Loucy (cell line): ENCODE data around the gene WDR5.

Experiments used
- H2AFZ ChIP-seq: fragments of 200-600 bp; sonication (generic); 2 replicates; pipeline ENCODE4 v1.6.0; 2016; ENCODE audit warnings: antibody characterized with exemption, mild to moderate bottlenecking, low read length, moderate library complexity
- H3F3A ChIP-seq: fragments of 200-600 bp; 2 replicates; pipeline ENCODE4 v1.6.0; 2016; ENCODE audit warnings: antibody characterized with exemption, low read depth, mild to moderate bottlenecking
- H3K27me3 ChIP-seq: fragments of 200-600 bp; sonication (generic); 2 replicates; pipeline ENCODE4 v1.6.1; 2014; ENCODE audit warnings: low read length, mild to moderate bottlenecking; ENCODE audit not compliant: insufficient read depth, poor library complexity, severe bottlenecking
- H3K36me3 ChIP-seq: fragments of 200-600 bp; sonication (generic); 2 replicates; pipeline ENCODE4 v1.6.1; 2016; ENCODE audit warnings: low read length; ENCODE audit not compliant: insufficient read depth
- H3K4me1 ChIP-seq: fragments of 200-600 bp; sonication (generic); 2 replicates; pipeline ENCODE4 v1.5.1; 2014; ENCODE audit warnings: low read length, mild to moderate bottlenecking; ENCODE audit not compliant: insufficient read depth, poor library complexity, severe bottlenecking
- H3K4me2 ChIP-seq: fragments of 200-600 bp; sonication (generic); 2 replicates; pipeline ENCODE4 v1.6.0; 2014; ENCODE audit warnings: antibody characterized with exemption, low read length, low read depth, mild to moderate bottlenecking; ENCODE audit not compliant: poor library complexity, severe bottlenecking
- H3K4me3 ChIP-seq: fragments of 200-600 bp; sonication (generic); 2 replicates; pipeline ENCODE4 v1.5.1; 2014; ENCODE audit warnings: low read length, mild to moderate bottlenecking, mixed read lengths; ENCODE audit not compliant: poor library complexity, severe bottlenecking
- H3K79me2 ChIP-seq: fragments of 200-600 bp; sonication (generic); 2 replicates; pipeline ENCODE4 v1.6.1; 2014; ENCODE audit warnings: low read length; ENCODE audit not compliant: insufficient read depth
- H3K9ac ChIP-seq: fragments of 200-600 bp; sonication (generic); 2 replicates; pipeline ENCODE4 v1.6.0; 2014; ENCODE audit warnings: mild to moderate bottlenecking, low read depth, low read length, moderate library complexity; ENCODE audit not compliant: poor library complexity, severe bottlenecking
- H3K9me2 ChIP-seq: fragments of 200-600 bp; sonication (generic); replicated peaks from 2 replicates; pipeline ENCODE4 v1.6.1; 2016; ENCODE audit warnings: low read depth, low read length, mixed read lengths
- H3K9me3 ChIP-seq: fragments of 200-600 bp; sonication (generic); 2 replicates; pipeline ENCODE4 v1.6.1; 2014; ENCODE audit warnings: mild to moderate bottlenecking, antibody characterized with exemption, low read length, low read depth; ENCODE audit not compliant: insufficient read depth
- H4K20me1 ChIP-seq: fragments of 200-600 bp; sonication (generic); 2 replicates; pipeline ENCODE4 v1.6.0; 2014; ENCODE audit warnings: antibody characterized with exemption, low read length, mild to moderate bottlenecking; ENCODE audit not compliant: insufficient read depth, poor library complexity, severe bottlenecking
- EZH2phosphoT487 ChIP-seq: fragments of 200-600 bp; IDR thresholded peaks from 2 replicates; pipeline ENCODE4 v1.6.1; 2018; ENCODE audit warnings: antibody characterized with exemption, mild to moderate bottlenecking, moderate library complexity, borderline replicate concordance
- TF ChIP-seq, protein P1 (sequence below): fragments of 200-600 bp; sonication (generic); conservative IDR thresholded peaks from 2 replicates; pipeline ENCODE4 v1.5.1; 2014; ENCODE audit warnings: mild to moderate bottlenecking, antibody characterized with exemption, low read length

WDR5 gene

DNA sequence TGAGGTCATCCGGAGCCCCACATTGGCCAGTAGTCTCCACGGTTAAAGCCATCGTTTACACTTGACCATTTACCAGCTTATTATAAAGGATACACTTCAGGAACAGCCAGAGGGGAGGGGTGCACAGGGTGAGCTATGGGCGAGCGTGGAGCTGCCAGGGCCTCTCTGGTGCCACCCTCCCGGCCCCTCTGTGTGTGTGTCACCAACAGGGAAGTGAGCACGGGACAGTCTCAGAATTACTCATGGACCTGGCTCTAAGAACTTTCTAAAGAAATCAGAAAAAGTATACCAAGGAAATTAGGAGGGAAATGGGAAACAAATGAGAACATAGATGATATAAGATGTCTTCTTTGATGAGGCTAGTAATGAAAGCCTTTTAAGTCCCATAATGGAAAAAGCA is 13.5 kb downstream of the WDR5 start:
- no peak overlapping the region for H3K4me2 ChIP-seq
- no peaks in the 10 kb centered on the region for H3F3A ChIP-seq
- H3K79me2 ChIP-seq, result peaks cover 6% of the 10 kb centered on the region; the same call in 1 of the 2 replicates
- H3K9me3 ChIP-seq, result no peaks in the 10 kb centered on the region
- peaks cover 89% of the 10 kb centered on the region for H3K36me3 ChIP-seq
- H3K9me2 ChIP-seq, result no peaks in the 10 kb centered on the region
- no peak overlapping the region for H2AFZ ChIP-seq
- H3K4me1 ChIP-seq, result no peaks in the 10 kb centered on the region
- no peak overlapping the region for H3K4me3 ChIP-seq
- H4K20me1 ChIP-seq, result peaks cover 4% of the 10 kb centered on the region
- no peaks in the 10 kb centered on the region for H3K27me3 ChIP-seq
- TF ChIP-seq, protein P1, sequence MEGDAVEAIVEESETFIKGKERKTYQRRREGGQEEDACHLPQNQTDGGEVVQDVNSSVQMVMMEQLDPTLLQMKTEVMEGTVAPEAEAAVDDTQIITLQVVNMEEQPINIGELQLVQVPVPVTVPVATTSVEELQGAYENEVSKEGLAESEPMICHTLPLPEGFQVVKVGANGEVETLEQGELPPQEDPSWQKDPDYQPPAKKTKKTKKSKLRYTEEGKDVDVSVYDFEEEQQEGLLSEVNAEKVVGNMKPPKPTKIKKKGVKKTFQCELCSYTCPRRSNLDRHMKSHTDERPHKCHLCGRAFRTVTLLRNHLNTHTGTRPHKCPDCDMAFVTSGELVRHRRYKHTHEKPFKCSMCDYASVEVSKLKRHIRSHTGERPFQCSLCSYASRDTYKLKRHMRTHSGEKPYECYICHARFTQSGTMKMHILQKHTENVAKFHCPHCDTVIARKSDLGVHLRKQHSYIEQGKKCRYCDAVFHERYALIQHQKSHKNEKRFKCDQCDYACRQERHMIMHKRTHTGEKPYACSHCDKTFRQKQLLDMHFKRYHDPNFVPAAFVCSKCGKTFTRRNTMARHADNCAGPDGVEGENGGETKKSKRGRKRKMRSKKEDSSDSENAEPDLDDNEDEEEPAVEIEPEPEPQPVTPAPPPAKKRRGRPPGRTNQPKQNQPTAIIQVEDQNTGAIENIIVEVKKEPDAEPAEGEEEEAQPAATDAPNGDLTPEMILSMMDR, result no peak
- no peak for TF ChIP-seq EZH2phosphoT487
- no peak overlapping the region for H3K9ac ChIP-seq

DNA sequence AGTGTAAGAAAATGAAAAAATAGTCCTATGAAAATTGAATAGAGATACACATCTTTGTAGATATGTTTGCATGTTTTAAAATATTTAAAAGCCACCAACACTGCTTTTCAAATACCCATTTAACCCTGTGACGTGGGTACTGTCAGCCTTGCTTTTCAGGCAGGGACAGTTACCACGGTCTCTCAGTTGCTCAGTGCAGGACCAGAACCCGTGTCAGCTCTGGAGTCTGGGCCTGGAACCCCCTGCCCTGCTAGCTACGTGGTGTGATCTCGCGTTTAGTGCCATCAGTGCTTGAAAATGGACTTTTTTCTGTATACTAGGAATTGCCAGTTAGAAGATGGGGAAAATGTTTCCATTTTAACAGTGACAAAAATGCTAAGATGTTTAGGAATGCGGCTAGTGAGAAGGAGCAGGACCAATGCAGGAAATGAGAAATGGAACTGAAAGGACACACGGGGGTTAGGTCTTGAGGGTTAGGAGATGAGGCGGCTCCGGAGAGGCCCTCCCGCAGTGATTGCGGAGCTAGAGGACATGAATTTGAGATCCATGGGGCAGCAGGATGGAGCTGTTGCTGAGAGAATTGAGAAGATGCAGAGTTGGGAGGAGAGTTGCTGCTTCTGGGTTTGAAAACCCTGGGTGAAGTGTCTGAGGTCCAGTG is 14.8 kb downstream of the WDR5 start:
- peaks cover 89% of the 10 kb centered on the region for H3K36me3 ChIP-seq
- no peak for TF ChIP-seq EZH2phosphoT487
- TF ChIP-seq, protein P1, result no peak

DNA sequence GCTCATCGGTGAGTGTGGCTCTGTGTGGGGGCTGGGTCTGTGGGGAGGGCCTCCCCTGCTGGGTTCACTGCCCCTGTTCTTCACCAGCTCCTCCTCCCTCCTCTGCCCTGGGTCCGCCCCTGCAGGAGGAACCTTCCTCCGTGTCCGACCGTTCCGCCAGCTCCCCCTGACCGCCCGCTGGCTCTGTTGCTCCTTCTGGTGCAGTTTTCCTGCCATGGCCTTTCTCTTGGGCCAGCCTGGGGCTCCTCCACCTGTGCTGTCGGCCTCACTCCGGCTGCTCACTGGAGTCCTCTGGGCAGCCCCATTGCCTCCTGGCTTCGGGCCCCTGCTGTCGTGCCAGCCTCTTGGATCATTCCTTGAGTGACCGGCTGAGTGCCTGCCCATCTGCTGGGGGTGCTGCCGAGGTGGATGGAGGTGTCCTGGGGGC is 16.2 kb downstream of the WDR5 start:
- no peak overlapping the region for H2AFZ ChIP-seq
- H3K4me2 ChIP-seq, result no peak overlapping the region
- peaks cover 93% of the 10 kb centered on the region for H3K36me3 ChIP-seq
- H3F3A ChIP-seq, result no peaks in the 10 kb centered on the region
- H3K9me2 ChIP-seq, result no peaks in the 10 kb centered on the region
- H3K79me2 ChIP-seq, result no peaks in the 10 kb centered on the region
- H4K20me1 ChIP-seq, result no peaks in the 10 kb centered on the region
- H3K9me3 ChIP-seq, result no peaks in the 10 kb centered on the region
- no peak overlapping the region for H3K9ac ChIP-seq
- no peaks in the 10 kb centered on the region for H3K27me3 ChIP-seq
- TF ChIP-seq EZH2phosphoT487, result no peak
- TF ChIP-seq, protein P1, result no peak
- H3K4me3 ChIP-seq, result no peak overlapping the region
- H3K4me1 ChIP-seq, result no peaks in the 10 kb centered on the region

More for the DNA sequence above, 14.8 kb downstream of the WDR5 start:
- Histone ChIP-seq H4K20me1 (peaks cover 4% of the 10 kb centered on the region), H3K9ac (no peak overlapping the region), H3K27me3 (no peaks in the 10 kb centered on the region), H3F3A (no peaks in the 10 kb centered on the region), H3K9me3 (no peaks in the 10 kb centered on the region), H3K9me2 (no peaks in the 10 kb centered on the region), H3K79me2 (peaks cover 6% of the 10 kb centered on the region; the same call in 1 of the 2 replicates), H2AFZ (no peak overlapping the region), H3K4me3 (no peak overlapping the region), H3K4me2 (no peak overlapping the region), H3K4me1 (no peaks in the 10 kb centered on the region)
